ENCODE measurements around the gene PRPF40B.
"Not testable (repeated sequence)": the region's sequence is repeated elsewhere in the genome, so short reads cannot be mapped to it uniquely, and the experiment has no call there.

Gene PRPF40B

DNA sequence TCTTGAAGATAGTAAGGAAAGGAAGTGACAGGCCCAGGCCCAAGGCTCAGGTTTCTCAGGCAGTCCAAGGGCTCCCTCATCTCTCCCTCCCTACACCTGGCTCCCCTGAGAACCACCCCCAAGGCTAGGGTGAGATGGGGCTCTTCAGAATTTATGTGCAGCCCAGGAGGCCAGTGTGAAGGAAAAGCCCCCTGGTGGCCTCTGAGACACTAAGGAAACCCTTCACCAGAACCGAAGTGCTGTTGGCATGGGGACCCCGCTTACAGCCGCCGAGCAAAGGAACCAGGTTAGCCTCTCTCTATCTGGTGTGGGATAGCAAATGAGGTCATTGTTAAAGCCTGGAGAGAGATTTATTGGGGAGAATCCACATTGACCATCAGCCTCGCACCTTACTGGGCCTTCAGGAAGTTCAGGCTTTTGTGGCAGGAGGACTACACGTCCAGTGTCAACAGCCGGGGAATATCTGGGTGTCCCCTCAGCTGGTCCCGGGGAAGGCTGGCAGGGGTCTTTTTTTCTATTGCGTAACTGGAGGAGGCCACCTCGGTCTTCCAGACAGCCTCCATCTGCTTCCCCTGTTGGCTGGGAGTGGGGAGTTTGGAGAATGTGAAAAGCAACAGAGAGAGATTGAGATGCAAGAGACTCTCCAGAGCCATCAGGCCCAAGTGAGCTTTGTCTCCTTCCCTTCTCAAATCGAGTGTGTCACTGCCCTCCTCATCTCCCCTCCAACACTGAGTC, 36.0 kb upstream of the PRPF40B start:
- no peak for DNase-seq (ENCODE audit: insufficient read length)
- no peak for FAIRE-seq
- no peak for TF ChIP-seq POLR2AphosphoS5 (IDR thresholded peaks at IDR 0.05; ENCODE audit: low read depth, low read length)

DNA sequence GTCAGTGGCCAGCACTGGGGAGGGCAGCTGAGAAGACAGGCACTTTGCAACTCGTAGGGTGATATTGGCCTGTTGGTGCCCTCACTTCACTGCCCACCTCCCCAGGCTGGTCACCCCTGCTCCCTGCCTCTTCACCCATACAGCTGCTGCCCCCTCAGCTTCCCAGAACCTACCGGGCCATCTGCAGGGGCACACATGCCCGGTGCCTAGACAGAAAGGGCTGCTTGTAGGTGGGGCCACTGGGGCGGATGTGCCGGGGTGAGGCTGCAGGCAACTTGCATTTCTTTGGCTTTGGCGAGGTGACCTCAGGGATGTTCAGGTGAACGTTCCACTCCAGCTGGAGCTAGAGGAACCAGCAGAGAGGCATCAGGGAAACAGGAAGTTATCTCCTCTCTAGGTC, 35.1 kb upstream of the PRPF40B start:
- FAIRE-seq: no peak
- TF ChIP-seq POLR2A (IDR thresholded peaks at IDR 0.05; ENCODE audit: low read depth, low read length) (no peak), TAF1 (IDR thresholded peaks at IDR 0.05; ENCODE audit: borderline replicate concordance, low read depth, low read length) (no peak), POLR2AphosphoS5 (IDR thresholded peaks at IDR 0.05; ENCODE audit: low read depth, low read length) (no peak)

DNA sequence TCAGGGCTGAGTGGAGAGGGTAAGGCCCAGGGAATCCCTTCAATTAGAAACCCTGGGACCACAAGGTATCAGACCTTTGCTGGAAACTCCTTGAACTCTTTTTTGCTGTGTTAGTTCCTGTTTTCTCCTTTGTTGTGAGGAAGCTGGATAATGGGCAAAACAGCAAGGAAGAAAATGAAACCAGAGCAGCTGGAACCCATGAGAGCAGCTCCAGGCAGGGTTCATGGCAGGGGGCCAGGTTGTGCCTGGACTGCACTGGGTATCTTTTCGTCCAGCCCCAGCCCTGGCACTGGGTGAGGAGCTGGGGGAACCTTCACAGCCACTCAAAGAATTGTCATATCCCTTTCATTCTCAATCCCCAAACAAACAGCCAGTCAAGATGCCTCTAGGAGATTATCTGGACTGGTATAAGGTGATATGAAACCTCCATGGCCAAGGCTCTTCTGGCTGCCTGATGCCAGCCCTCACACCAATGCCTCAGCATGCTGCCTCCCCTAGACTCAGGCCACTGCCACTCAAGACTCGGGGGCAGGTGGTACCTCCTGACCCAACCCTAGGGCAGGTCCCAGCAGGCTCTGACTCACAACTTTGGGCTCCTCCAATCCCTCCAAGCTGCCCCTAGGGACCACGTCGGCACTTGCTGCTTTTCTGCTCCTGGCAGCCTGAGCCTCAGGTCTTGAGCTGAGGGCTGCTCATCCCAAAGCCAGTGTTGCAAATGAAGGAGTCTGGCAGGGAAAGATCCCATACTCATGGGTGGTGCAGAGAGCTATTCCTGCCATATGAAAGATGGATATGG, 34.4 kb upstream of the PRPF40B start:
- TF ChIP-seq TAF1 (IDR thresholded peaks at IDR 0.05; ENCODE audit: borderline replicate concordance, low read depth, low read length) (no peak), POLR2AphosphoS5 (IDR thresholded peaks at IDR 0.05; ENCODE audit: low read depth, low read length) (no peak), POLR2A (IDR thresholded peaks at IDR 0.05; ENCODE audit: low read depth, low read length) (no peak)
- DNase-seq (ENCODE audit: insufficient read length) (no peak), FAIRE-seq (no peak)

More for the DNA sequence above, 35.1 kb upstream of the PRPF40B start:
- DNase-seq (ENCODE audit: insufficient read length): no peak

DNA sequence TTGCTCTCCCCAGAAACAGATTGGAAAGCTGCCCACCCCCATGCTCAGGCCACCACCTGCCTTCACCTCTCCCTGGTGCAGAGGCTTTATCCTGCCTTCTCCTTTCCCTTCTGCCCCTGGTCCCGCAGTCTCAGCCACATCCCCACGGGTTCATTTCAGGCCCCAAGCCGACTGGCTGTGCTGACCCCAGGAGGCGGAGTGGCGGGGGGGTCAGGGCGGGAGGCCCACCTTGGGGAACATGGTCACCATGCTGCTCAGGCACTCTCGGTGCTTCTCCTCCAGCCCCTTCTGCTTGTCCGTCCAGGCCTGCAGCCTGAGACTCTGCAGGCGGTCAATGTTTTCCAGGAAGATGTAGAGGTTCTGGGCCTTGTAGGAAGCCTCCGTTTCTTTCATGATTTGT, 24.8 kb upstream of the PRPF40B start:
- no peak for DNase-seq (ENCODE audit: insufficient read length)
- TF ChIP-seq POLR2A (IDR thresholded peaks at IDR 0.05; ENCODE audit: low read depth, low read length) (no peak), POLR2AphosphoS5 (IDR thresholded peaks at IDR 0.05; ENCODE audit: low read depth, low read length) (no peak), TAF1 (IDR thresholded peaks at IDR 0.05; ENCODE audit: borderline replicate concordance, low read depth, low read length) (no peak)
- no peak for FAIRE-seq

DNA sequence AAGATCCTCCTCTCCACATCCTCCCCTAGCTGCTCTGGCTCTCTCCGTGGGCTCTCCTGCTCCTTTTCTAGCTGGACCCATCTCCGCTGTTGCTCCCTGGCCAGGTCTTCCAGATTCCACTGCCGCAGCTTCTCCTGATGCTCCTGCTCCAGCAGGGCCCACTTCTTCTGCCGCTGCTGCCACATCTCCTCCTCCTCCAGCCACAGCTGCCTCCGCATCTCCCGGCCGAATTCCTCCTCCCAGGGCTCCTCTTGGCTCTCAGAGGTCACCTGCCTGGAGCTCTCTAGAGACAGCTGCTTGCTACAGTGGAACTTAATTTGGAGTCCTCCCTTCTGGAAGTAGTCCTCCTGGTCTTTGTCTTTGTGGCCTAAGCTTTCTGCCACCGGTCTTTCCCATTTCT, 23.4 kb upstream of the PRPF40B start:
- FAIRE-seq (no peak), DNase-seq (ENCODE audit: insufficient read length) (no peak)
- TF ChIP-seq POLR2A (IDR thresholded peaks at IDR 0.05; ENCODE audit: low read depth, low read length): no peak
- no peak for TF ChIP-seq TAF1 (IDR thresholded peaks at IDR 0.05; ENCODE audit: borderline replicate concordance, low read depth, low read length)
- TF ChIP-seq POLR2AphosphoS5 (IDR thresholded peaks at IDR 0.05; ENCODE audit: low read depth, low read length): no peak

DNA sequence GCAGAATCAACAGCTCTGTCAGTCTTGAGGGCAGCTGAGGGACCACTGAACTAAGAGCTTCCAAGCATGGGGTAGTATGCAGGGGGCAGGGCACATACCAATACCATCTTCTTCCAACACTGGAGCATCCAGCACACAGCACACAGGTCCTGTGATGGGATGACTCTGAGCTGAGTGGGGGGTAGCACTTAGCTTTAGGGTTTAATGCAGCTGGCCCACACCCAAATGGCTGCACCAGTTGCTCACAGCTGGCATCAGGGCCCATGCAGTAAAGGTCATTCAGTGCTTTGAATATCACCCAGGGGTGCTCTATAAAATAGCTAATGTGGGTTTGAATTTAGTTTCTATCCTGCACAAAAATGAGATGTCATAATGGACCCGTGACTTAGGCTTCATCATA, 19.6 kb upstream of the PRPF40B start:
- DNase-seq (ENCODE audit: insufficient read length): no peak
- no peak for TF ChIP-seq POLR2A (IDR thresholded peaks at IDR 0.05; ENCODE audit: low read depth, low read length)
- no peak for TF ChIP-seq POLR2AphosphoS5 (IDR thresholded peaks at IDR 0.05; ENCODE audit: low read depth, low read length)
- no peak for TF ChIP-seq TAF1 (IDR thresholded peaks at IDR 0.05; ENCODE audit: borderline replicate concordance, low read depth, low read length)
- no peak for FAIRE-seq

DNA sequence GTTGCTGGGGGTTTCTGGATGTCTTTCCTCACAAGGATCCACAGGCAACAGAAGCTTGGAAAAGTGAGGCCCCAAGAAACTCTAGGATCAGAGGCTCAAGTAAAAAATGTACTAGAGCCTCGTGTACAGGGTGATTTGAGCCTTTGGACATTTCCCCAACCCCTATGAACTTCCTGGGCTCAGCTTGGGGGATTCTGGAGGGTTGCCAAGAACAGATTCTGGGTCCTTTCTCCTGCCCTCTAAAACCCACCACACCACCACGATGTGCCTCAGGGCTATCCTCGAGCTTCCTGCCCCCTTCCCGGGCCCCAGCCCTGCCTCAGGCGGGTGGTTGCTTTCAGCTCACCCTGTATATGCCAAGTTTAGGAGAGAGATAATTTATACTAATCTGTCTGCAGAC, 18.5 kb upstream of the PRPF40B start:
- TF ChIP-seq POLR2A (IDR thresholded peaks at IDR 0.05; ENCODE audit: low read depth, low read length) (no peak), POLR2AphosphoS5 (IDR thresholded peaks at IDR 0.05; ENCODE audit: low read depth, low read length) (no peak), TAF1 (IDR thresholded peaks at IDR 0.05; ENCODE audit: borderline replicate concordance, low read depth, low read length) (no peak)
- FAIRE-seq (no peak), DNase-seq (ENCODE audit: insufficient read length) (no peak)

DNA sequence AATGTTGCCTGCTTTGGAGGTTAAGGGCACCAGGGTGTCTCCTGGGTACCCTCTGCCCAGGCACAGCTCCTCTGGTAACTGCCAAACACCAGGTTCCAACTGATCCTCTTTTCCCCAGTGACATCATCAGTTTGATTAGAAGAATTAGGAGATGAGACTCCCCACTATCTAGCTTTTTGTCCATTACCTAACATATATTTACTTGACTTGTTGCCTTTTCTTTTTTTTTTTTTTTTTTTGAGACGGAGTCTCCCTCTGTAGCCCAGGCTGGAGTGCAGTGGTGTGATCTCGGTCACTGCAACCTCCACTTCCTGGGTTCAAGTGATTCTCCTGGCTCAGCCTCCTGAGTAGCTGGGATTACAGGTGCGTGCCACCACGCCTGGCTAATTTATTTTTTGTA, 17.8 kb upstream of the PRPF40B start, which contains the start of gene FAM186B:
Gene FAM186B (minus strand): TSS at position 101 of the 400 bp plus-strand sequence. CDS start 162 bp downstream, outside the sequence.
- not testable (repeated sequence) for FAIRE-seq; DNase-seq (ENCODE audit: insufficient read length)

DNA sequence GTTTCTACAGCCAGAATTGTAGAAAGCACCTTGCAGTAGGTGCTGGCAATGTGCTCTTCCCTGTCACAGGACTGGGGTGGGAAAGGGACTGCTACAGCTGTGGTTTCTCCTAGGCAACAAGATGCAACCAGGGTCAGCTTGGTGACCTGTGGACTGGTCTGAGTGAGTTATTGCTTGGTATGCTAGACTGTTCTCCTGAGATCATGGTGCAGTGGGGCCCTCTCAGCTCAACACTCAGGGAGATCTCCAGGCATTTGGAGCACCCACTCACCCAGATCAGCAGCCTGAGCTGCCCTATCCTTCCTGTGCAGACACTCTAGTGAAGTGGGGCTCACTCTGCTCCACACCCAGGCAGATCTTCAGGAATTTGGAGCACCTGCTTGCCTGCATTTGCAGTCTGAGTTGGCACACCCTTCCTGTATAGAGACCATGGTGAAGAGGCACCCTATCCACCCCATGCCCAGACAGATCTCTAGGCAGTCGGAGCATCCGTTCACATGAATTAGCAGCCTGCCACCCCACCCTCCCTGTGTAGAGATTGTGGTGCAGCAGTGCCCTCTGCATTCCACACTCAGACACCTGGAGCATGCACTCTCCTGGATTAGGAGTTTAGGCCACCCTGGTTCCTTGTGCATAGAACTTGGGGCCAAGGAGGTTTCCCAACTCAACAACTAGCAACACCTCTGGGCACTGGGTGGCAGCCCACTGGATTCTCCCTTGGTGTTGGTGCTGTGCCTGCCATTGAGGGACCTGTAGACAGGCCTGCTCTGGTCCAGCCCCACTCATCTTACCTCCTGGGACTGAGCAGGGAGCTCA, 14.1 kb upstream of the PRPF40B start:
- no peak for DNase-seq (ENCODE audit: insufficient read length)
- TF ChIP-seq POLR2AphosphoS5 (IDR thresholded peaks at IDR 0.05; ENCODE audit: low read depth, low read length): no peak
- no peak for TF ChIP-seq POLR2A (IDR thresholded peaks at IDR 0.05; ENCODE audit: low read depth, low read length)
- no peak for TF ChIP-seq TAF1 (IDR thresholded peaks at IDR 0.05; ENCODE audit: borderline replicate concordance, low read depth, low read length)
- FAIRE-seq: no peak

DNA sequence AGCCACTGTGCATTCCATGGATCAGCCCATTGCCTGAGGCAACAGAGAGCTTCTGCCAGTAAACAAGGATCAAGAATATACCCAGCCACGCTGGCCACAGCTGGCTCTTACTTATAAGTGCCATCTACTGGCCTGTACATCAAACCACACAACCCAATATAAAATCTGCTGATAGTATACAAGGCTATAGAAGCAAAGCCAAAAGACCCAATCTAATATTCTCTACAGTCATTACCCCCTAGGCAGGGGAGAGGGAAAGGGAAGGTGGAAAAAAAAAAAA, 13.5 kb upstream of the PRPF40B start:
- FAIRE-seq: no peak

DNA sequence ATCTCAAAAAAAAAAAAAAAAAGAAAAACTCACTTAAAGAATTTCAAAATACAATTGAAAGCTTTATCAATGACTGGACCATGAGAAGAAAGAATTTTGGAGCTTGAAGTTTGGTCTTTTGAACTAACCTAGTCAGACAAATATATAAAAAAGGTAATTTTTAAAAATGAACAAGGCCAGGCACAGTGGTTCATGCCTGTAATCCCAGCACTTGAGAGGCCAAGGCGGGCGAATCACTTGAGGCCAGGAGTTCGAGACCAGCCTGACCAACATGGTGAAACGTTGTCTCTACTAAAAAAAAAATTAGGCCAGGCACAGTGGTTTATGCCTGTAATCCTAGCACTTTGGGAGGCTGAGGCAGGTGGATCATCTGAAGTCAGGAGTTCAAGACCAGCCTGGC, 12.6 kb upstream of the PRPF40B start:
- not testable (repeated sequence) for FAIRE-seq; DNase-seq (ENCODE audit: insufficient read length)

More for the DNA sequence above, 13.5 kb upstream of the PRPF40B start:
- TF ChIP-seq TAF1 (IDR thresholded peaks at IDR 0.05; ENCODE audit: borderline replicate concordance, low read depth, low read length) (no peak), POLR2A (IDR thresholded peaks at IDR 0.05; ENCODE audit: low read depth, low read length) (no peak), POLR2AphosphoS5 (IDR thresholded peaks at IDR 0.05; ENCODE audit: low read depth, low read length) (no peak)
- no peak for DNase-seq (ENCODE audit: insufficient read length)

DNA sequence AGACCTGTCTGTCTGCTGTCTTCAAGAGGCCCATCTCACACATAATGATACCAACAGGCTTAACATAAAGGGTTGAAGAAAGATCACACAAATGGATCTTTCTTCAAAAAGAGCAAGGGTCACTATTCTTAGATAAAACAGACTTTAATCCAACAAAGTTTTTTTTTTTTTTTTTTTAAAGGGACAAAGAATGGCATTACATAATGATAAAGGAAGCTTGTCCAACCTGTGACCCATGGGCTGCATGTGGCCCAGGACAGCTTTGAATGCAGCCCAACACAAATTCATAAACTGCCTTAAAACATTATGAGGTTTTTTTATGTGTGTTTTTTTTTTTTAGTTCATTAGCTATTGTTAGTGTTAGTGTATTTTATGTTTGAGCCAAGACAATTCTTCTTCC, 11.2 kb upstream of the PRPF40B start:
- TF ChIP-seq POLR2AphosphoS5 (IDR thresholded peaks at IDR 0.05; ENCODE audit: low read depth, low read length) (no peak), POLR2A (IDR thresholded peaks at IDR 0.05; ENCODE audit: low read depth, low read length) (no peak), TAF1 (IDR thresholded peaks at IDR 0.05; ENCODE audit: borderline replicate concordance, low read depth, low read length) (no peak)
- DNase-seq (ENCODE audit: insufficient read length): no peak
- no peak for FAIRE-seq
